ENCODE measurements around the gene DPYSL3.

GRCh38 chr5:147396070-147396823, 113.6 kb downstream of the DPYSL3 start:
- TF ChIP-seq CTCF (IDR thresholded peaks at IDR 0.05; ENCODE audit: low read depth, low read length) (no peak), POLR2A (IDR thresholded peaks at IDR 0.05; ENCODE audit: extremely low read depth, insufficient read length) (no peak), MAX (IDR thresholded peaks at IDR 0.05; ENCODE audit: low read depth, low read length) (no peak), MYC (IDR thresholded peaks at IDR 0.05; ENCODE audit: low read depth, low read length) (no peak)

All from NB4 (cell line).